ENCODE results near the gene IPO4. TPM values are rescaled to one million over a fixed set of nuclear protein-coding genes. Genes with fewer than 3 reads are reported as not detected.

Gene IPO4
- total RNA-seq, 1 experiment from 2014 or later, result 116 TPM

DNA sequence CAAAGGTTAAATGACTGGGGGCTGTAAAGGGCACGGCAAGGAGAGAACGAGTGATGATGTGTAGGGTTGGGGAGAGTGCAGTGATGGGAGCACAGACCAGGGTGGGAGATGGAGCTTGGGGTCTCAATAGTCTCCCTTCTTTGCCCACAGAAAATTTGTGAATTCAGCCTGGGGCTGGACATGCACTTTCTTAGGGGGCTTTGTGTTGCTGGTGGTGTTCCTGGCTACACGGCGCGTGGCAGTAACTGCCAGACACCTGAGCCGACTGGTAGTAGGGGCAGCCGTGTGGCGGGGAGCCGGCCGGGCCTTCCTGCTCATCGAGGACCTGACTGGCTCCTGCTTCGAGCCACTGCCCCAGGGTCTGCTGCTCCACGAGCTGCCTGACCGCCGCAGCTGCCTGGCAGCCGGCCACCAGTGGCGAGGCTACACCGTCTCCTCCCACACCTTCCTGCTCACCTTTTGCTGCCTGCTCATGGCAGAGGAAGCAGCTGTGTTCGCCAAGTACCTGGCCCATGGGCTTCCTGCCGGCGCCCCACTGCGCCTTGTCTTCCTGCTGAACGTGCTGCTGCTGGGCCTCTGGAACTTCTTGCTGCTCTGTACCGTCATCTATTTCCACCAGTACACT lies 56.4 kb downstream of the IPO4 start:
- H2BK20ac ChIP-seq (ENCODE audit: low read depth, low read length, poor library complexity, severe bottlenecking), result no peak overlapping the region
- H3T11ph ChIP-seq (ENCODE audit: low read length), result no peak overlapping the region
- no peak overlapping the region for H2AK5ac ChIP-seq (ENCODE audit: insufficient read length, low read length)
- H3K79me2 ChIP-seq (ENCODE audit: insufficient read depth, low read length), result no peaks in the 10 kb centered on the region
- H3K79me1 ChIP-seq (ENCODE audit: insufficient read depth, low read depth, low read length, poor library complexity, severe bottlenecking), result no peaks in the 10 kb centered on the region
- H3K56ac ChIP-seq (ENCODE audit: insufficient read length, low read depth, low read length), result no peak overlapping the region
- DNase-seq, result no peak
- Mint-ChIP-seq H3K27me3 (ENCODE audit: low read depth) (no peaks in the 10 kb centered on the region), H3K4me1 (peaks cover 14 to 16% of the 10 kb centered on the region in 2 experiments), H3K9me3 (0 out of 5 replicates have a peak, but pooled peaks cover 0 to 2% of the 10 kb centered on the region in 2 experiments), H3K36me3 (ENCODE audit: insufficient read depth in 1 of 3, low read depth in 3 of 3) (peaks cover 0 to 4% (median 2%) of the 10 kb centered on the region in 3 experiments; a peak in 4 of 7 replicates), H3K27ac (peak overlapping the region in 2 of 3 experiments; percentile 39 to 50; a peak in 1 of 7 replicates), H3K4me3 (no peak overlapping the region)
- TF ChIP-seq CTCF (conservative IDR thresholded peaks at IDR 0.05), result no peak
- H3K9me3 ChIP-seq (ENCODE audit: control insufficient read depth, low read depth, low read length), result no peaks in the 10 kb centered on the region
- no peak overlapping the region for H3K4me2 ChIP-seq (ENCODE audit: insufficient read depth, insufficient read length, low read length)
- H4K20me1 ChIP-seq (ENCODE audit: control insufficient read depth, insufficient read depth, insufficient read length), result no peaks in the 10 kb centered on the region
- H3K4ac ChIP-seq (ENCODE audit: low read depth, low read length), result no peak overlapping the region
- peaks cover 10% of the 10 kb centered on the region for H3K23me2 ChIP-seq (ENCODE audit: insufficient read length, low read depth, low read length, poor library complexity, severe bottlenecking)
- no peak overlapping the region for H4K8ac ChIP-seq (replicated peaks; ENCODE audit: insufficient read length, low read depth, low read length)
- no peak overlapping the region for H2BK15ac ChIP-seq (ENCODE audit: low read depth, low read length)
- H3K18ac ChIP-seq (ENCODE audit: insufficient read length, low read depth, low read length), result no peak overlapping the region
- H2BK120ac ChIP-seq (ENCODE audit: low read depth, low read length, poor library complexity, severe bottlenecking), result no peak overlapping the region
- no peak overlapping the region for H3K23ac ChIP-seq (ENCODE audit: insufficient read length, low read depth, low read length)
- H4K91ac ChIP-seq (ENCODE audit: insufficient read length, low read depth, low read length), result no peak overlapping the region
- H2BK5ac ChIP-seq (ENCODE audit: insufficient read length, low read length), result no peak overlapping the region
- H3K27ac ChIP-seq (ENCODE audit: insufficient read length, low read depth, low read length), result no peak overlapping the region
- no peak overlapping the region for H2BK12ac ChIP-seq (ENCODE audit: insufficient read length, low read depth, low read length)
- H3K9ac ChIP-seq (ENCODE audit: extremely low read depth, insufficient read length, low read length), result no peak overlapping the region
- no CpG with 5 or more reads among the region's 24 CpGs for WGBS (ENCODE audit: extremely low coverage, insufficient read length, low lambda C conversion rate)
- no peaks in the 10 kb centered on the region for H3K4me1 ChIP-seq (ENCODE audit: insufficient read depth, low read length)
- H3K14ac ChIP-seq (ENCODE audit: insufficient read depth, low read length), result no peak overlapping the region
- H3K27me3 ChIP-seq (ENCODE audit: insufficient read depth, low read length), result no peaks in the 10 kb centered on the region
- H4K5ac ChIP-seq (ENCODE audit: insufficient read length, low read depth, low read length), result no peak overlapping the region
- H2AFZ ChIP-seq (ENCODE audit: low read length), result no peak overlapping the region
